ENCODE data around the gene NEGR1.

NEGR1 gene

DNA sequence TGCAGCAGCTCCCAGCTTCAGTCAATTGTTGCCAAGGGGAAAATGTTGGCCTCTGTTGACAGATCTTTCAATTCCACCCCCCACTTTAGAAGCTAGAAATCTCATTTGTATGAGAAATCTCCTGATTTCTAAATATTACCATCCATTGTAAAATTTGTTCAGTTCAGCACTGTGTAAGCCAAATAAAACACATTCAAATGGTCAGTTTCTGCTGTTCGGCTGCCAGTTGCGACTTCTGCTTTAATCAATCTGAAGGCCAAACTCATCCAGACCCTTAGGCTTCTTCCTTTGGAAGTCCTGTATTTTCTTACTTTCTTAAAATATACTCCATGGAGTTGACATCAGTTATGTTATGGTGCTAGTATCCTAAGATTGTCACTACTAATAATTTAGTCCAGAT is 920.3 kb downstream of the NEGR1 start:
- no peak for DNase-seq (ENCODE audit: low read depth in 2 of 2)

DNA sequence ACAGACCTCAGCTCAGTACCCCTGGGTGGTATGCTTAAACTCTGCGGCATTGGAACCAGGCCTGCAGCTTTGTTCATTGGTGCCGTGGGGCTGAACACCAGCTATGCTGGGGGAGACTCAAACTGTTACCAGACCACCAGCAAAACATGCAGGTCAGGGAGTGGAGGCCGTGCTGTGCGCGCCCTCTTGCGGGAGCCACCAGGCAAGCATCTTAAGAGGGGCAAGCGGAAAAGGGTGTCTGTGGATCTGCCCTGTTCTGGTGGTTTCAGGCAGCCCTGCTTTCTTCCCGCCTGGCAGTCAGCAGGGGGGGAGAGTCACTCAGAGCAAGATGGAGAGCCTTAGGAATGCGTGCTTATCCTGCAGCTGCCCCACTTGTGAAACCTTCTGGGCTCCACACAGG is 924.6 kb downstream of the NEGR1 start:
- DNase-seq (ENCODE audit: low read depth in 2 of 2) = no peak

DNA sequence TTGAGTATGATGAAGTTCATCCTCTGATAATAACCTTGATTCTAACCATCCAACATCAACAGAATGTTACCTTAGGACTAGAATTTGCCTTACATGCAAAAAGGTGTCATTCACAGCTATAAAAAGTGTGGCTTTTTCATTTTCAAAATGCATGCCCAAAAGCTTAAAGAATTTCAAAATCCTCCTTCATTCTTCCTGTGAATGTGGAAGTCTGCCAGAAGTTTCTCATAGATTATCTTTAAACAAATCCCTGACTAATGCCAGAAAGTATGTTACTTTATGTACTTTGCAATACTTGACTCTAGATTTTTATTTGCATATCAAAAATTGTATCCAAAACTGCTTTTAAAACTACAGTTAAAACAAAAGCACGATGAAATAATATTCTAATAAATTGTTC is 930.9 kb downstream of the NEGR1 start:
- DNase-seq (ENCODE audit: low read depth in 2 of 2) = no peak

DNA sequence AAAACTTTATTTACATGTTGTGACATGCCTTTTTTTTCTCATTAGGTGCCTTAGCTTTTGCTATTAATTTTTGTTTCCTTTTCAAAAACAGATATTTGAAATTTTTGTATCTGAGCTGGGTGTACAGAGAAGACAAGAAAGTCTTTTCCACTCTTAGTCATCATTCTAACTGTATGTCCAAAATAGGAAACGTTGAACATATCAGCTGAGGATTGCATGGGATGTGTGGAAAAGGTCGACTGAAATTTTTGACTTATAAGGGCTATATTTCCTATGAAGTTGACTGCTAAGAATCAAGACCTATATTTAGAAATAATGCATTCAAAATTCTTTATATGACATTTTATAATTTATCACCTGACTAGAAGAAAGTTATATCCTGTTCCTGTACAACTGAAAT is 931.5 kb downstream of the NEGR1 start:
- no peak for DNase-seq (ENCODE audit: low read depth in 2 of 2)

DNA sequence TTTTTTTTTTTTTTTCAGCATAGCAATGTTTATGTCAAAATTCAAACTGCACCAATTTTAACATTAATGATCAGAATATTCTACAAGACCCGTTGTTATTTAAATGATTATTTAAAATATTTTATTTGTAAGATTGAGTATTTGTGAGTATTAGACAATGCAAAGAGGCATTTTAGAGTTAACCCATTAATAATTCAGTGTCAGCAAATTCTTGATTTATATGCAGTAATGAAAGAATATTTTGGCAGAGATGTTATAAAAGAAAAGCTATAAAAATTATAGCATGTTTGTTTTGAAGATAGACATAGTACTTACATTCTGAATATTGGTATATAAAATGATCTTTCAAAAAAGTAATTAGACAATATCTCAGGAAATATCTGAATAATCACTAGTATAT is 932.0 kb downstream of the NEGR1 start:
- no peak for DNase-seq (ENCODE audit: low read depth in 2 of 2)
